Measurements from ENCODE around the gene GRHL1.
A peak's percentile ranks its signal among the peaks of the same experiment; 100 is the strongest.

Gene GRHL1

DNA sequence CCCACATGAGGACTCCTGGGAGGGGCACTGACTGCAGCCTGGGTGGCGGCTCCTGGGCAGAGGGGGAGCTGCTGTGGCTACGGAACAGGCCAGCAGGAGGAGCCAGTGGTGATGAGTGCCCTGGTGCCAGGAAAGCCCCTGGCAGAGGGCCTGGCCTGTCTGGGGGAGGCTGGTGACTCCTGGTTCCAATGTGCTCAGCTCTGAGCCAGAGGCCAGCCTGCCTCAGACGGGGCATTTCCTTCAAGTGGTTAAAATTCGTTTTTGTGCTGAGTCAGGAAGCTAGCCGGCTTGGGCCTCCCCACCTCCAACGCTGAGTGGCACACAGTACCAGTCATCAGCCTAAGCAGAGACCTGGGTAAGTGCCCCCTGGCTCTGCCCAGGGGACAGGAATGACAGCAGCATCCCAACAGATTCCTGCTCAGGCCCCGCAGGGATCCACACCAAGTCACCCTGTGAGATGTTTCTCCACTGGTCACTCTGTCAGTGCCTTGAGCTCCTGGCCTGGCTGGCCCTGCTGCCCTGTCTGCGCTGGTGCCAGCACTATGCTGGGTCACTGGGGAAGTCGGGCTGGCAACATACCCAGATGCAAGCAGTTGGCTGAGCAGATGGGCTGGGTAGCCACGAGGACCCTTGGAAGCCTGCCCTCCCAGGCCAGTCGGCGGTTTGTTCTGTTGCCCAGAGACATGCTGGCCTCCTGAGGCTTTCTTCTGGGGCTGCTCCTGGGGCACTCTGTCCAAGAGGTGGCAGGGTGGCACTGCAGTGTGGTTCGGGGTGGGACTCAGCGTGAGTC lies 84.8 kb downstream of the GRHL1 start:
- TF ChIP-seq CTCF (IDR thresholded peaks at IDR 0.05; ENCODE audit: low read depth, low read length, missing control alignments), result peak; percentile 45
- no peak overlapping the region for H3K4me3 ChIP-seq (ENCODE audit: low read depth, low read length)
- no peak for DNase-seq (ENCODE audit: low read depth)

- no peak for DNase-seq (ENCODE audit: low read depth)
- TF ChIP-seq CTCF (IDR thresholded peaks at IDR 0.05; ENCODE audit: low read depth, low read length, missing control alignments), result no peak
- no peak overlapping the region for H3K4me3 ChIP-seq (ENCODE audit: low read depth, low read length)
These were observed 86.6 kb downstream of the GRHL1 start for GRCh38 chr2:10038123-10038522.

DNA sequence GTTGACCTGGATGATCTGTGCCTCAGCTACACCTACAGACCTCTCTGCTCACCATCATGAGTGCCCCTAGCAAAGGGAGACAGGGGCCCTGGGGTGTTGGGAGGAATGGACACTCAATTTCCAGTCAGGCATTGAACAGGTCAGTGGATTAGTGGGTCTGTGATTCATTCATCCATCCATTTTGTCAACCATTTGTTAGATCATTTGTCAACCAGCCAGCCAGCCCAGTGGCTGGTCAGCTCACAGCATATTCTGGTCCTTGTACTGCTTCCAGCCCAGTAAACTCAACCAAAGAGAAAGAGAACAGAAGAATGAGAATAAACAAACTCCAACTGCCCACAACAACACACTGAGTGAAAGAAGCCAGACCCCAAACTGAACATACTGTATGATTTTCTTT lies 87.2 kb downstream of the GRHL1 start:
- DNase-seq (ENCODE audit: low read depth), result no peak
- no peak for TF ChIP-seq CTCF (IDR thresholded peaks at IDR 0.05; ENCODE audit: low read depth, low read length, missing control alignments)
- H3K4me3 ChIP-seq (ENCODE audit: low read depth, low read length), result no peak overlapping the region

DNA sequence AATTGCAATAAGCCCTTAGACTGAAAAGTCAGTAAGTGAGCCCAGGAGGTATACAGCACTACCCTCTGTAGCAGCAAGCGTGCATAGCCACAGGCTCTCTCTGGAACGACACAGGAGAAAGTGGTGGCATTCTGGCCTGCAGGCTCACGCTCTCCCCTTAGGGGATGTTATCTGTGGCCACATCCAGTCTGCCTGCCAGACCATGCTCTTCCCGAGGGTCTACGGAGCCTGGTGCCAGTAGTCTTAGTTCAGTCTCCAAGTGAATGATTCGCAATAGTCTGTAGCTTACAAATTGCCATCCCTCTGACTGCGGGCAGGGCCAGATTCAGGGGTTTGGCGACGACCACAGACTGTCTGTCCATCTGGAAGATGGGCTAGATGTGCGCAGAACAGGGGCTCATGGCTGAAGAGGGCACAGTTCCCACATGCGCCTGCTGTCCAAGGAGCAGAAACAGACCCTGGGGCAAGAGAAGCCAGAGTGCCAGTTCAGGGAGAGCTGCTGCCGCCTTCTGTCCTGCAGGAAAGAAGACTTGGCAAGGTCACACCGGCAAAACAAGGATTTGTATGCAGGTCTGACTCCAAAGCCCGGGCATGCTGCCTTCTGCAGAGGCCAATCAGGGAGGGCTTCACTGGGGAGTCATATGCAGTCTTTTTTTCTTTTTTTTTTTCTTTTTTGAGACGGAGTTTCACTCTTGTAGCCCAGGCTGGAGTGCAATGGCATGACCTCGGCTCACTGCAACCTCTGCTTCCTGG lies 88.3 kb downstream of the GRHL1 start:
- TF ChIP-seq CTCF (IDR thresholded peaks at IDR 0.05; ENCODE audit: low read depth, low read length, missing control alignments), result no peak
- DNase-seq (ENCODE audit: low read depth), result no peak
- H3K4me3 ChIP-seq (ENCODE audit: low read depth, low read length), result no peak overlapping the region

DNA sequence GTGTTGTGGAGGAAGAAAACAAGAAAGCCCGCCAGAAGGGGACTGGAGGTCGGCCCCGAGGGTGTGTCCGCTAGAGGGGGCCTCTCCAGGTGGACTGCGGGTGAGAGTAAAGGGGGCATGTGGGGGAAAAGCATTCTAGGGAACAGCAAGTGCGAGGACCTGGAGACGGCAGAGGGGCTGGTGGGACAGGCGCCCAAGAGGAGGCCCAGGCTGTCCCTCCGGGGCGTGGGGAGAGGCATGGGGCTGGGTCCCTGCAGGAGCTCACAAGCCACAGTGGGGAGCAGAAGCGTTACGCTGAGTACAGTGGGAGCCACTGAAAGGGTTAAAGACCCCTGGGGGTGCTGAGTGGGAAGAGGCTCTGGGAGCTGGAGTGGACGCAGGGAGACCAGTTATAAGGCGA lies 90.2 kb downstream of the GRHL1 start:
- TF ChIP-seq CTCF (IDR thresholded peaks at IDR 0.05; ENCODE audit: low read depth, low read length, missing control alignments), result no peak
- H3K4me3 ChIP-seq (ENCODE audit: low read depth, low read length), result no peak overlapping the region
- no peak for DNase-seq (ENCODE audit: low read depth)

DNA sequence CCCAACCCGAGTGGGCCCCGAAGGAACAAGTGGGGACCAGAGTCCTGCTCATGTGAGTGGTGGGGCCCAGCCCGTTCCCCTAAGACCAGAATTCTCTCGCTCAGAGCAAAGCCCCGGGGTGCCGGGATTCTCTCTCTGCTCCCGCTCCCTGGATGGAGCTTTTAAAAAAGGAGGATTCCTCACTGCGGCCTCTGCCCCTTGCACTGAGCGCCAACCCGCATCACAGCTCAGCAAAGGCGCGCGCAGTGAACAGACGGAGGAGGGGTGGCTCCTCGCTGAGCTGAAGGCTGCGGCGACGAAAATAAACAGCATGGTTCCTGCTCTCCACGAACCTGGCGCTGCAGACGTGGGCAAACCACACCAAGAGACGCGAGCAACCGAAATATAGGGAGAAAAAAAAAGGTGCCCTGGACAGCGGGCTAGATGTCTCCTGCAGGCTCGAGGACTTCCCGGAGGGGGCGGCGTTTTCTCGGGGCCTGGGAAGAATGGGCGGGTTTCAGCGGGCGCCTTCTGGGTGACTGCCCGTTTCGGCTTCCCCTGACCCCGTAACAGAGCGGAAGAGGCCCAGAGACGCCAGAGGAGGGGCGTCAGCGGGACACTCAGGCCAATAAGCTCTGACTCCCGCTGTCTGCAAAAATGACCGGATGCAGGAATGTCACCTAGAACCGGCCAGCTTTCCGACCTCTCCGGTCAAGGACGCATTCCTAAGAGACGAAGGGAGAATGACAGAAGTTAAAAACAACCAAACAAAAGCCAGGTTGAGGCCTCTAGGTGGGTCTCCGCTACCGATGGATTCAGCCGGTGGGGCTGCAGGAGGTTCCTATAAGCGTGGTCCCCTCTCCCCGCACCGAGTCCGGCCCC lies 91.0 kb downstream of the GRHL1 start:
- peak overlapping the region; percentile 8; the same call in 1 of the 2 replicates for H3K4me3 ChIP-seq (ENCODE audit: low read depth, low read length)
- no peak for TF ChIP-seq CTCF (IDR thresholded peaks at IDR 0.05; ENCODE audit: low read depth, low read length, missing control alignments)
- DNase-seq (ENCODE audit: low read depth), result no peak
